Activated naive CD4-positive, alpha-beta T cell treated with anti-CD3 and anti-CD28 coated beads, Interleukin-2, amount 50 U/mL, for 24 hours (primary cell): ENCODE measurements around the gene ERC1.
"Not testable (repeated sequence)": the region's sequence is repeated elsewhere in the genome, so short reads cannot be mapped to it uniquely, and the experiment has no call there.

Source experiments
- H3K27ac Mint-ChIP-seq: one replicate; pipeline ENCODE4 v1.8.0; 2021; ENCODE audit warnings: mild to moderate bottlenecking, mixed read lengths
- H3K27me3 Mint-ChIP-seq: one replicate; pipeline ENCODE4 v1.8.0; 2021; ENCODE audit warnings: mixed read lengths
- H3K36me3 Mint-ChIP-seq: one replicate; pipeline ENCODE4 v1.8.0; 2021; ENCODE audit warnings: mixed read lengths
- H3K4me1 Mint-ChIP-seq: one replicate; pipeline ENCODE4 v1.8.0; 2021; ENCODE audit warnings: mixed read lengths
- H3K4me3 Mint-ChIP-seq: one replicate; pipeline ENCODE4 v1.8.0; 2021; ENCODE audit warnings: mild to moderate bottlenecking, mixed read lengths
- H3K9me3 Mint-ChIP-seq: one replicate; pipeline ENCODE4 v1.8.0; 2021; ENCODE audit warnings: mixed read lengths

The ERC1 gene

GRCh38 chr12:1213205-1213604 is 222.2 kb downstream of the ERC1 start:
- Mint-ChIP-seq H3K4me3 (no peak overlapping the region), H3K36me3 (peaks cover 12% of the 10 kb centered on the region), H3K27me3 (no peaks in the 10 kb centered on the region), H3K4me1 (no peaks in the 10 kb centered on the region), H3K27ac (no peak overlapping the region), H3K9me3 (no peaks in the 10 kb centered on the region)

- H3K9me3 Mint-ChIP-seq: no peaks in the 10 kb centered on the region
- no peak overlapping the region for H3K27ac Mint-ChIP-seq
- H3K36me3 Mint-ChIP-seq: peaks cover 9% of the 10 kb centered on the region
- no peaks in the 10 kb centered on the region for H3K27me3 Mint-ChIP-seq
- no peaks in the 10 kb centered on the region for H3K4me1 Mint-ChIP-seq
- no peak overlapping the region for H3K4me3 Mint-ChIP-seq
Observed at GRCh38 chr12:1213618-1214205, 222.7 kb downstream of the ERC1 start.

- H3K9me3 Mint-ChIP-seq: no peaks in the 10 kb centered on the region
- H3K4me3 Mint-ChIP-seq: no peak overlapping the region
- no peaks in the 10 kb centered on the region for H3K27me3 Mint-ChIP-seq
- H3K4me1 Mint-ChIP-seq: no peaks in the 10 kb centered on the region
- peaks cover 4% of the 10 kb centered on the region for H3K36me3 Mint-ChIP-seq
- no peak overlapping the region for H3K27ac Mint-ChIP-seq
Observed at GRCh38 chr12:1216560-1216959, 225.5 kb downstream of the ERC1 start.

- Mint-ChIP-seq H3K27me3 (no peaks in the 10 kb centered on the region), H3K36me3 (no peaks in the 10 kb centered on the region), H3K4me1 (no peaks in the 10 kb centered on the region), H3K4me3 (no peak overlapping the region), H3K9me3 (no peaks in the 10 kb centered on the region), H3K27ac (no peak overlapping the region)
Observed at GRCh38 chr12:1217191-1217949, 226.3 kb downstream of the ERC1 start.

- Mint-ChIP-seq H3K9me3 (no peaks in the 10 kb centered on the region), H3K4me1 (no peaks in the 10 kb centered on the region), H3K4me3 (no peak overlapping the region), H3K27ac (no peak overlapping the region), H3K27me3 (no peaks in the 10 kb centered on the region), H3K36me3 (peaks cover 4% of the 10 kb centered on the region)
Observed at GRCh38 chr12:1218369-1218768, 227.3 kb downstream of the ERC1 start.

- Mint-ChIP-seq H3K36me3 (peaks cover 9% of the 10 kb centered on the region), H3K27me3 (no peaks in the 10 kb centered on the region), H3K27ac (no peak overlapping the region), H3K9me3 (no peaks in the 10 kb centered on the region), H3K4me3 (no peak overlapping the region), H3K4me1 (no peaks in the 10 kb centered on the region)
Observed at GRCh38 chr12:1220127-1221092, 229.4 kb downstream of the ERC1 start.

GRCh38 chr12:1222858-1223639 is 232.0 kb downstream of the ERC1 start:
- H3K9me3 Mint-ChIP-seq: no peaks in the 10 kb centered on the region
- H3K27ac Mint-ChIP-seq: no peak overlapping the region

GRCh38 chr12:1226951-1227350 is 235.9 kb downstream of the ERC1 start:
- H3K27me3 Mint-ChIP-seq: no peaks in the 10 kb centered on the region
- no peak overlapping the region for H3K27ac Mint-ChIP-seq
- H3K36me3 Mint-ChIP-seq: peaks cover 30% of the 10 kb centered on the region
- H3K9me3 Mint-ChIP-seq: no peaks in the 10 kb centered on the region
- no peak overlapping the region for H3K4me3 Mint-ChIP-seq
- peaks cover 22% of the 10 kb centered on the region for H3K4me1 Mint-ChIP-seq

More at GRCh38 chr12:1222858-1223639, 232.0 kb downstream of the ERC1 start:
- Mint-ChIP-seq H3K4me3 (no peak overlapping the region), H3K36me3 (peaks cover 16% of the 10 kb centered on the region), H3K4me1 (peaks cover 16% of the 10 kb centered on the region), H3K27me3 (no peaks in the 10 kb centered on the region)

- Mint-ChIP-seq H3K4me3 (no peak overlapping the region), H3K4me1 (peaks cover 7% of the 10 kb centered on the region), H3K27ac (no peak overlapping the region), H3K27me3 (no peaks in the 10 kb centered on the region), H3K36me3 (peaks cover 27% of the 10 kb centered on the region), H3K9me3 (no peaks in the 10 kb centered on the region)
Observed at GRCh38 chr12:1234073-1234472, 243.1 kb downstream of the ERC1 start.

GRCh38 chr12:1246637-1247036 is 255.6 kb downstream of the ERC1 start:
- H3K4me1 Mint-ChIP-seq: no peaks in the 10 kb centered on the region
- no peak overlapping the region for H3K27ac Mint-ChIP-seq
- peaks cover 3% of the 10 kb centered on the region for H3K36me3 Mint-ChIP-seq
- no peaks in the 10 kb centered on the region for H3K27me3 Mint-ChIP-seq
- no peak overlapping the region for H3K4me3 Mint-ChIP-seq
- H3K9me3 Mint-ChIP-seq: no peaks in the 10 kb centered on the region

- H3K4me3 Mint-ChIP-seq: no peak overlapping the region
- H3K27me3 Mint-ChIP-seq: no peaks in the 10 kb centered on the region
- H3K27ac Mint-ChIP-seq: no peak overlapping the region
- peaks cover 6% of the 10 kb centered on the region for H3K36me3 Mint-ChIP-seq
- H3K9me3 Mint-ChIP-seq: no peaks in the 10 kb centered on the region
- H3K4me1 Mint-ChIP-seq: no peaks in the 10 kb centered on the region
Observed at GRCh38 chr12:1250641-1251040, 259.6 kb downstream of the ERC1 start.

- H3K36me3 Mint-ChIP-seq: peaks cover 12% of the 10 kb centered on the region
- H3K27me3 Mint-ChIP-seq: no peaks in the 10 kb centered on the region
- no peaks in the 10 kb centered on the region for H3K4me1 Mint-ChIP-seq
- no peaks in the 10 kb centered on the region for H3K9me3 Mint-ChIP-seq
- no peak overlapping the region for H3K27ac Mint-ChIP-seq
- H3K4me3 Mint-ChIP-seq: no peak overlapping the region
Observed at GRCh38 chr12:1252758-1253157, 261.7 kb downstream of the ERC1 start.

GRCh38 chr12:1255125-1255524 is 264.1 kb downstream of the ERC1 start:
- not testable (repeated sequence) for H3K27me3 Mint-ChIP-seq, H3K9me3 Mint-ChIP-seq, H3K4me3 Mint-ChIP-seq, H3K27ac Mint-ChIP-seq, H3K4me1 Mint-ChIP-seq
- H3K36me3 Mint-ChIP-seq: peaks cover 12% of the 10 kb centered on the region

- not testable (repeated sequence) for H3K27ac Mint-ChIP-seq, H3K4me3 Mint-ChIP-seq, H3K4me1 Mint-ChIP-seq, H3K27me3 Mint-ChIP-seq, H3K9me3 Mint-ChIP-seq
- peaks cover 14% of the 10 kb centered on the region for H3K36me3 Mint-ChIP-seq
Observed at GRCh38 chr12:1255854-1256253, 264.8 kb downstream of the ERC1 start.

- H3K4me3 Mint-ChIP-seq: no peak overlapping the region
- H3K36me3 Mint-ChIP-seq: peaks cover 15% of the 10 kb centered on the region
- H3K27ac Mint-ChIP-seq: no peak overlapping the region
- no peaks in the 10 kb centered on the region for H3K9me3 Mint-ChIP-seq
- H3K27me3 Mint-ChIP-seq: no peaks in the 10 kb centered on the region
- peaks cover 4% of the 10 kb centered on the region for H3K4me1 Mint-ChIP-seq
Observed at GRCh38 chr12:1256285-1256684, 265.3 kb downstream of the ERC1 start.
